Chondrocyte (in vitro differentiated cells): Measurements from ENCODE around the gene TTLL10. TPM values are rescaled to one million over a fixed set of nuclear protein-coding genes. Genes with fewer than 3 reads are reported as not detected.

Experiments used
- DNase-seq: peaks from one replicate; pipeline ENCODE4 v3.0.0; 2021; ENCODE audit warnings: mixed read lengths, low spot score
- H3K27ac Mint-ChIP-seq: one replicate; pipeline ENCODE4 v1.8.0; 2021; ENCODE audit warnings: mild to moderate bottlenecking, moderate library complexity, mixed read lengths; ENCODE audit not compliant: unreplicated experiment
- H3K27me3 Mint-ChIP-seq: 2 replicates; pipeline ENCODE4 v1.8.0; 2021; ENCODE audit warnings: low read depth, mixed read lengths
- H3K36me3 Mint-ChIP-seq: 2 replicates; pipeline ENCODE4 v1.8.0; 2021; ENCODE audit warnings: low read depth, mixed read lengths
- H3K4me1 Mint-ChIP-seq: 2 replicates; pipeline ENCODE4 v1.8.0; 2021; ENCODE audit warnings: low read depth, mild to moderate bottlenecking, mixed read lengths
- H3K4me3 Mint-ChIP-seq: one replicate; pipeline ENCODE4 v1.8.0; 2021; ENCODE audit warnings: mild to moderate bottlenecking, moderate library complexity, mixed read lengths; ENCODE audit not compliant: unreplicated experiment
- H3K9me3 Mint-ChIP-seq: 2 replicates; pipeline ENCODE4 v1.8.0; 2021; ENCODE audit warnings: low read depth, mixed read lengths
- microRNA-seq: library from miRNA; unstranded; fragments of <30 nt; microRNA quantifications from one replicate; pipeline ENCODE4 v1.2.0, GENCODE V29; 2020; ENCODE audit warnings: borderline number of aligned reads
- total RNA-seq: library from RNA; stranded (reverse); gene quantifications from 3 replicates; pipeline ENCODE4 v1.2.1, GENCODE V29; 2021
- TF ChIP-seq, protein P1 (sequence below): fragments of 200-600 bp; sonication (generic); IDR thresholded peaks from 2 replicates; pipeline ENCODE4 v1.5.0; 2021; ENCODE audit warnings: antibody characterized with exemption, mild to moderate bottlenecking, moderate library complexity

The TTLL10 gene
- total RNA-seq, 1 donor from 2014 or later: not detected

DNA sequence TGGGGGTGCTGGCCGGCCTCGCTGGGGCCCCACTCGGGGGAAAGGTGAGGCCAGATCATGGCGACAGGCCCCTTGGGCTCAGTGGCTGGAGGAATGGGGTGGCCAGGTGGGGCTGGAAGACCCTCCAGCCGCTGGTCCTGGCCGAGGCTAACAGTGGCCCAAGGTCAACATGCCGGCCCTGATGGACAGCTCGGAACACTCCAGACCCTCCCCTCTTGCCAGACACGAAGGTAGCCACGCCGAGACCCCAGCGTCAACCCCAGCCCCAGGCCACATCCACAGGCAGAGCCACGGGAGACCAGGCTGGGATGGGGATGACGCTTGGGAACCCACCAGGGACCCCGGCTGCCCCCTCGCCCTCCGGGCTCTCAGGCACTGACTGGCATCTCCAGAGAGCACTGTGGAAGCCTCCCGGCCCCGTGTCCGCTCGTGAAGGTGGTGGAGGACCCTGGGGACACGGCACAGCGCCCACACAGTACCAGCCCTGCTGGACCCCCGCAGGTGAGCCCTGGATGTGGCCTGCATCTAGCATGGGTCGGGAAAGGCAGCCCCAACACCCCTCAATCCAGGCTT is 73.7 kb downstream of the TTLL10 start:
- TF ChIP-seq, protein P1, sequence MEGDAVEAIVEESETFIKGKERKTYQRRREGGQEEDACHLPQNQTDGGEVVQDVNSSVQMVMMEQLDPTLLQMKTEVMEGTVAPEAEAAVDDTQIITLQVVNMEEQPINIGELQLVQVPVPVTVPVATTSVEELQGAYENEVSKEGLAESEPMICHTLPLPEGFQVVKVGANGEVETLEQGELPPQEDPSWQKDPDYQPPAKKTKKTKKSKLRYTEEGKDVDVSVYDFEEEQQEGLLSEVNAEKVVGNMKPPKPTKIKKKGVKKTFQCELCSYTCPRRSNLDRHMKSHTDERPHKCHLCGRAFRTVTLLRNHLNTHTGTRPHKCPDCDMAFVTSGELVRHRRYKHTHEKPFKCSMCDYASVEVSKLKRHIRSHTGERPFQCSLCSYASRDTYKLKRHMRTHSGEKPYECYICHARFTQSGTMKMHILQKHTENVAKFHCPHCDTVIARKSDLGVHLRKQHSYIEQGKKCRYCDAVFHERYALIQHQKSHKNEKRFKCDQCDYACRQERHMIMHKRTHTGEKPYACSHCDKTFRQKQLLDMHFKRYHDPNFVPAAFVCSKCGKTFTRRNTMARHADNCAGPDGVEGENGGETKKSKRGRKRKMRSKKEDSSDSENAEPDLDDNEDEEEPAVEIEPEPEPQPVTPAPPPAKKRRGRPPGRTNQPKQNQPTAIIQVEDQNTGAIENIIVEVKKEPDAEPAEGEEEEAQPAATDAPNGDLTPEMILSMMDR: no peak
- Mint-ChIP-seq H3K27me3 (no peaks in the 10 kb centered on the region), H3K9me3 (no peaks in the 10 kb centered on the region), H3K4me1 (peaks cover 3% of the 10 kb centered on the region), H3K36me3 (peaks cover 1% of the 10 kb centered on the region), H3K4me3 (no peak overlapping the region), H3K27ac (no peak overlapping the region)
- DNase-seq: peak; percentile 91

Small RNA genes within 50 kb of the gene (microRNA-seq; reads per million reads assigned to microRNA genes)
- gene MIR200A (8.9 reads per million, percentile 20 among the genes with 10 or more reads in this experiment), gene MIR200B (85.3 reads per million, percentile 56 among the genes with 10 or more reads in this experiment), gene MIR429 (13.8 reads per million, percentile 28 among the genes with 10 or more reads in this experiment)

Other genes with a start within 250 kb of the TTLL10 start
- 3.1 to 73.8 TPM (median 3.4 TPM) in 3 replicates for gene SAMD11, start 250.0 kb upstream of the TTLL10 start, total RNA-seq
- gene NOC2L, start 214.6 kb upstream of the TTLL10 start, total RNA-seq: 50.6 to 63.8 TPM (median 52.0 TPM) in 3 replicates
- gene KLHL17, start 213.3 kb upstream of the TTLL10 start, total RNA-seq: 17.4 to 24.3 TPM (median 19.1 TPM) in 3 replicates
- gene PLEKHN1, start 207.4 kb upstream of the TTLL10 start, total RNA-seq: 0.17 to 0.73 TPM (median 0.38 TPM) in 3 replicates
- gene PERM1, start 191.8 kb upstream of the TTLL10 start, total RNA-seq: 0.12 to 0.37 TPM (median 0.31 TPM) in 3 replicates
- gene HES4, start 173.8 kb upstream of the TTLL10 start, total RNA-seq: 56.6 to 137 TPM (median 136 TPM) in 3 replicates
- 28.5 to 42.8 TPM (median 42.2 TPM) in 3 replicates for gene ISG15, start 160.4 kb upstream of the TTLL10 start, total RNA-seq
- gene AGRN, start 153.8 kb upstream of the TTLL10 start, total RNA-seq: 138 to 221 TPM (median 219 TPM) in 3 replicates
- not detected in 3 replicates for gene RNF223, start 99.6 kb upstream of the TTLL10 start, total RNA-seq
- gene C1orf159, start 57.8 kb upstream of the TTLL10 start, total RNA-seq: 9.2 to 15.1 TPM (median 9.2 TPM) in 3 replicates
- gene TNFRSF18, start 32.7 kb downstream of the TTLL10 start, total RNA-seq: not detected in 3 replicates
- 0.24 to 0.59 TPM in 2 of 3 replicates, not detected in the other for gene TNFRSF4, start 40.3 kb downstream of the TTLL10 start, total RNA-seq
- 164 to 191 TPM (median 165 TPM) in 3 replicates for gene SDF4, start 58.1 kb downstream of the TTLL10 start, total RNA-seq
- 37.4 to 39.6 TPM (median 39.6 TPM) in 3 replicates for gene B3GALT6, start 58.4 kb downstream of the TTLL10 start, total RNA-seq
- 1.3 to 2.1 TPM (median 1.7 TPM) in 3 replicates for gene C1QTNF12, start 72.8 kb downstream of the TTLL10 start, total RNA-seq
- 49.2 to 57.5 TPM (median 52.0 TPM) in 3 replicates for gene UBE2J2, start 100.0 kb downstream of the TTLL10 start, total RNA-seq
- gene SCNN1D, start 106.6 kb downstream of the TTLL10 start, total RNA-seq: 6.6 to 7.4 TPM (median 6.7 TPM) in 3 replicates
- 51.9 to 77.5 TPM (median 57.5 TPM) in 3 replicates for gene ACAP3, start 134.1 kb downstream of the TTLL10 start, total RNA-seq
- 21.6 to 22.3 TPM (median 22.1 TPM) in 3 replicates for gene PUSL1, start 134.7 kb downstream of the TTLL10 start, total RNA-seq
- 67.3 to 87.0 TPM (median 73.8 TPM) in 3 replicates for gene INTS11, start 150.8 kb downstream of the TTLL10 start, total RNA-seq
- 19.4 to 23.3 TPM (median 23.1 TPM) in 3 replicates for gene CPTP, start 150.9 kb downstream of the TTLL10 start, total RNA-seq
- gene TAS1R3, start 157.4 kb downstream of the TTLL10 start, total RNA-seq: 0.28 to 0.68 TPM (median 0.37 TPM) in 3 replicates
- 59.6 to 66.5 TPM (median 59.9 TPM) in 3 replicates for gene DVL1, start 175.5 kb downstream of the TTLL10 start, total RNA-seq
- gene MXRA8, start 184.7 kb downstream of the TTLL10 start, total RNA-seq: 154 to 238 TPM (median 158 TPM) in 3 replicates
- gene AURKAIP1, start 201.3 kb downstream of the TTLL10 start, total RNA-seq: 86.8 to 128 TPM (median 89.0 TPM) in 3 replicates
- 153 to 176 TPM (median 161 TPM) in 3 replicates for gene CCNL2, start 225.5 kb downstream of the TTLL10 start, total RNA-seq
- 69.2 to 95.3 TPM (median 75.7 TPM) in 3 replicates for gene MRPL20, start 233.4 kb downstream of the TTLL10 start, total RNA-seq
- gene ANKRD65, start 247.4 kb downstream of the TTLL10 start, total RNA-seq: not detected in 3 replicates